ENCODE results near the gene LAMB1.

LAMB1 gene

DNA sequence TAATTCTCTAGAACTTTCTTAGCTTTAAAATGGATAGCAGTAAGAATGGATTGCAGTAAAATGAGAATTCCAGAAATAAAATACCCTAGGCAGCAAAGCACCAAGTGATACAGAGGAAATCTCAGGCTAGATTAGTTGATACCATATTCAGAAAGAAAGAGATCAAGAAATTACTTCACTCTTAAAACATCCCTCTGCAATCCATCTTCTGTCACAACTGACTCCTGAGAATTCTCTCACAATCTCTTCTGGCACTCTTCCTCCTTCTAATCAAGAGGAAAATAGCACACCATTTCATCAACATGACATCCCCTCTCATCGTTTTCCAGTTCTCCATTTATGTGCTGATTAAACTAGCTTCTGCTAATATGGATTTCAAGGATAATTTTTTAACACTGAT lies 42.2 kb upstream of the LAMB1 start:
- Histone ChIP-seq H3K27me3 (no peaks in the 10 kb centered on the region), H3K4me1 (no peaks in the 10 kb centered on the region; the same call in 1 of the 2 replicates), H3K36me3 (no peaks in the 10 kb centered on the region), H3K9me3 (no peaks in the 10 kb centered on the region), H3K4me3 (ENCODE audit: low read depth, low read length) (no peak overlapping the region)
- TF ChIP-seq, protein P1, sequence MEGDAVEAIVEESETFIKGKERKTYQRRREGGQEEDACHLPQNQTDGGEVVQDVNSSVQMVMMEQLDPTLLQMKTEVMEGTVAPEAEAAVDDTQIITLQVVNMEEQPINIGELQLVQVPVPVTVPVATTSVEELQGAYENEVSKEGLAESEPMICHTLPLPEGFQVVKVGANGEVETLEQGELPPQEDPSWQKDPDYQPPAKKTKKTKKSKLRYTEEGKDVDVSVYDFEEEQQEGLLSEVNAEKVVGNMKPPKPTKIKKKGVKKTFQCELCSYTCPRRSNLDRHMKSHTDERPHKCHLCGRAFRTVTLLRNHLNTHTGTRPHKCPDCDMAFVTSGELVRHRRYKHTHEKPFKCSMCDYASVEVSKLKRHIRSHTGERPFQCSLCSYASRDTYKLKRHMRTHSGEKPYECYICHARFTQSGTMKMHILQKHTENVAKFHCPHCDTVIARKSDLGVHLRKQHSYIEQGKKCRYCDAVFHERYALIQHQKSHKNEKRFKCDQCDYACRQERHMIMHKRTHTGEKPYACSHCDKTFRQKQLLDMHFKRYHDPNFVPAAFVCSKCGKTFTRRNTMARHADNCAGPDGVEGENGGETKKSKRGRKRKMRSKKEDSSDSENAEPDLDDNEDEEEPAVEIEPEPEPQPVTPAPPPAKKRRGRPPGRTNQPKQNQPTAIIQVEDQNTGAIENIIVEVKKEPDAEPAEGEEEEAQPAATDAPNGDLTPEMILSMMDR (IDR thresholded peaks at IDR 0.05; ENCODE audit: low read depth, low read length) = no peak
- DNase-seq = no peak

DNA sequence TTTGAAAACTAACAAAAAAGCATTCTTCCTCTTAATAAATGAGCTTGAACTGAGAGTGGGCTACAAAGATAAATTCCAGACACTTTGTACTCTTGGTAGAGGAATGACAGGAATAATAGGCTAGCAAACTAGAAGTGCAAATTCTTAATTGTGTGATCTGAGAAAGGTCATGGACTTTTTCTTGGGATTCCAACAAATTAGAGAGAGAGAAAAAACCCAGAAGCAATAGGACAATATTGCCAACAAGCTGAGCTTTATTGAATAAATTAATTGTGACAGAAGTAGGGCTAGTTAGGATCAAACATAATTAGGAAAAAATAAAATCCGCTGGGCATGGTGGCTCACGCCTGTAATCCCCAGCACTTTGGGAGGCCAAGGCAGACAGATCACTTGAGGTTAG lies 41.4 kb upstream of the LAMB1 start:
- Histone ChIP-seq H3K9me3 (no peaks in the 10 kb centered on the region), H3K4me3 (ENCODE audit: low read depth, low read length) (no peak overlapping the region), H3K36me3 (no peaks in the 10 kb centered on the region), H3K4me1 (no peaks in the 10 kb centered on the region; the same call in 1 of the 2 replicates), H3K27me3 (no peaks in the 10 kb centered on the region)
- DNase-seq = no peak
- TF ChIP-seq, protein P1 (IDR thresholded peaks at IDR 0.05; ENCODE audit: low read depth, low read length) = no peak

DNA sequence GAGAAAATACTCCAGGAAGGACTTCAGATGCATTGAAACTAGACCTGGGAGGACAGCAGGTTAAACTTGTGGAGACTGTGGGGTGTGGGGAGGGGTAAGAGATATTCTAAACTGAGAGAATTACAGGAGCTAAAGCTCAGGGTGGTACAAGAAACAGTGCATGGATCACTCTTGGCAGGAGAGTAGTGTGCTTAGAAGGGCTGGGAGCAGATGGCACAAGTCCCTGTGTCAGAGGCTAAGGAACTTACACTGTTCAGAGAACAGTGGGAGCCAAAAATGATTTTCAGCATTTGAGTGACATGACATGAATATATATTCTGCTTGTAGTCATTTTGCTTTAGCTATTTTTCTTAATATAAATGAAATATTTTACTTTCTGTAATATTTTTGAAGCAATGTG lies 36.0 kb upstream of the LAMB1 start:
- TF ChIP-seq, protein P1 (IDR thresholded peaks at IDR 0.05; ENCODE audit: low read depth, low read length) = no peak
- Histone ChIP-seq H3K27me3 (no peaks in the 10 kb centered on the region), H3K4me1 (no peaks in the 10 kb centered on the region), H3K4me3 (ENCODE audit: low read depth, low read length) (no peak overlapping the region), H3K9me3 (no peaks in the 10 kb centered on the region), H3K36me3 (no peaks in the 10 kb centered on the region)
- DNase-seq = no peak

DNA sequence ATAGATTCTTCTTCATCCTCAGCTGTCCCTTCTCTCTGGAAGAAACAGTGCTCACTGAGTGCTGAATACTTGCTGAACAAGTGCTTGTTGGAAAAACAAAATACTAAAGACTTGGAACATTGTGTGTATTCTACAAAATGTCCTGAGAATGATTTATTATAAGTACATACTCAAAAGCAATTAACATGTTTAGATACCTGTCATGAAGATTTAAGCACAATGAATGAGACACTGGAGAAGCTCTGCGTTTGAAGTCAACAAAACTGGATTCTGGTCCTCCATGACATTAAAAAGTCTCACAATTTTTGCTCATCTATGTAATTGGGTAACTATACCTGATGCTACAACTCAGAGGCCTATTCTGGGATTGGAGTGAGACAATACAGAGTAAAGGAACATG lies 34.8 kb upstream of the LAMB1 start:
- H3K4me3 ChIP-seq (ENCODE audit: low read depth, low read length) = no peak overlapping the region
- DNase-seq = no peak

DNA sequence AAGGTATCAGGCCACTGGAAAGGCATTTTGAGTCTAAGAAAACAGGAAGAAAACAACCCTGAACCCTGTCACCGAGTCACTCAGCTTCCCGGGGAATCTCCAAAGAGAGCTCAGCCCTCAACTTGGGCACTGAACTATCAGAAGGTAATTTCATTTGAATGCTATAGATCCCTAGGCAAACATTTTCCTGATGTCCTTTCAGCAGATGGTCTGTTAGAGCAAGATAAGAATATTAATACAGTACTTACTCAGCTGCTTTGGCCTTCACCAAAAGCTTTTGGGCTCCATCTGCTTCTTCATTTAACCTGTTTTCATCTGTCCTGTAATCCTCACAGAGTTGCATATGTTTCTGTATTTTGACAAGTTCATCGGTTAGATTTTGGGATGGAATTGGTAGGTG lies 34.2 kb upstream of the LAMB1 start:
- TF ChIP-seq, protein P1 (IDR thresholded peaks at IDR 0.05; ENCODE audit: low read depth, low read length) = no peak
- no peaks in the 10 kb centered on the region for H3K4me1 ChIP-seq
- no peak overlapping the region for H3K4me3 ChIP-seq (ENCODE audit: low read depth, low read length)
- H3K27me3 ChIP-seq = no peaks in the 10 kb centered on the region
- H3K9me3 ChIP-seq = no peaks in the 10 kb centered on the region
- DNase-seq = no peak
- no peaks in the 10 kb centered on the region for H3K36me3 ChIP-seq

More for the DNA sequence above, 34.8 kb upstream of the LAMB1 start:
- Histone ChIP-seq H3K36me3 (no peaks in the 10 kb centered on the region), H3K4me1 (no peaks in the 10 kb centered on the region), H3K9me3 (no peaks in the 10 kb centered on the region), H3K27me3 (no peaks in the 10 kb centered on the region)
- TF ChIP-seq, protein P1 (IDR thresholded peaks at IDR 0.05; ENCODE audit: low read depth, low read length) = no peak

DNA sequence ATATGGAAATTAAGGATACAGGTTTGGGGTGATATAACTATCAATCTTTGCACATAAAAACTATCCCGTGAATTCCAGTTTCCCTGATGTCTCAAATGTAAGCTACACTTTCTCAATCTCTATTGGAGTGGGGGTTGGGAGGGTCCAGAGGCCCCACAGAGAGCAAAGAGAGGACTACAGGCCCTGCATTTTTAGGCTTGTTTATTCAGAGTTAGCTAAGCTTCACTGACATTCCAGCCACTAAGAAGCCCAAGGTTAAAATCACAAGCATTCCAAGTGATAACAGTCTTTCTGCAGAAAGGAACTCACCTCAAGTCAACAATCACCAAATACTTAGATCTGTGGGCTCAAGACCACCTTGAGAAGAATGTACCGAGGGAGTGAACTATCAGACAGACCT lies 31.6 kb upstream of the LAMB1 start:
- DNase-seq = no peak
- no peaks in the 10 kb centered on the region for H3K36me3 ChIP-seq
- no peaks in the 10 kb centered on the region for H3K4me1 ChIP-seq
- H3K27me3 ChIP-seq = no peaks in the 10 kb centered on the region
- TF ChIP-seq, protein P1 (IDR thresholded peaks at IDR 0.05; ENCODE audit: low read depth, low read length) = no peak
- H3K4me3 ChIP-seq (ENCODE audit: low read depth, low read length) = no peak overlapping the region
- no peaks in the 10 kb centered on the region for H3K9me3 ChIP-seq

Data from BE2C (cell line).